ENCODE results near the gene MAP7D1.
A peak's percentile ranks its signal among the peaks of the same experiment; 100 is the strongest.
"Not testable (repeated sequence)": the region's sequence is repeated elsewhere in the genome, so short reads cannot be mapped to it uniquely, and the experiment has no call there.

The MAP7D1 gene

GRCh38 chr1:36206323-36206858 is 50.4 kb downstream of the MAP7D1 start:
- no peak for DNase-seq

GRCh38 chr1:36207339-36207738 is 51.4 kb downstream of the MAP7D1 start:
- no peak for DNase-seq

- DNase-seq = no peak
These were observed 53.2 kb downstream of the MAP7D1 start for GRCh38 chr1:36208978-36209703.

GRCh38 chr1:36211307-36211706 is 55.3 kb downstream of the MAP7D1 start:
- no peak for DNase-seq

- DNase-seq = no peak
These were observed 55.9 kb downstream of the MAP7D1 start for GRCh38 chr1:36211841-36212240.

GRCh38 chr1:36212782-36213181 is 56.8 kb downstream of the MAP7D1 start:
- DNase-seq = no peak

GRCh38 chr1:36217670-36218069 is 61.7 kb downstream of the MAP7D1 start:
- DNase-seq = no peak

- not testable (repeated sequence) for DNase-seq
These were observed 65.9 kb downstream of the MAP7D1 start for GRCh38 chr1:36221901-36222300.

GRCh38 chr1:36222481-36223380 is 66.8 kb downstream of the MAP7D1 start:
- DNase-seq = peak; percentile 65

- DNase-seq = peak; percentile 73
These were observed 67.5 kb downstream of the MAP7D1 start for GRCh38 chr1:36223381-36223995.

GRCh38 chr1:36223996-36224536 is 68.1 kb downstream of the MAP7D1 start, which contains the start of gene THRAP3:
Gene THRAP3 (plus strand): TSS chr1:36224443. CDS start chr1:36282564, 58,121 bp downstream.
- DNase-seq = peak; percentile 98

GRCh38 chr1:36224537-36225282 is 68.8 kb downstream of the MAP7D1 start:
- DNase-seq = peak; percentile 81

GRCh38 chr1:36225283-36225899 is 69.4 kb downstream of the MAP7D1 start:
- no peak for DNase-seq

GRCh38 chr1:36230279-36230678 is 74.3 kb downstream of the MAP7D1 start:
- DNase-seq = not testable (repeated sequence)
